Fibroblast of skin of right quadriceps (primary cell): Measurements from ENCODE around the gene GTF2H2C_2.
"Not testable (repeated sequence)": the region's sequence is repeated elsewhere in the genome, so short reads cannot be mapped to it uniquely, and the experiment has no call there.

ENCODE experiments used
- DNase-seq: peaks from one replicate; pipeline ENCODE4 v3.0.0-alpha.2; 2013

GTF2H2C_2 gene

DNA sequence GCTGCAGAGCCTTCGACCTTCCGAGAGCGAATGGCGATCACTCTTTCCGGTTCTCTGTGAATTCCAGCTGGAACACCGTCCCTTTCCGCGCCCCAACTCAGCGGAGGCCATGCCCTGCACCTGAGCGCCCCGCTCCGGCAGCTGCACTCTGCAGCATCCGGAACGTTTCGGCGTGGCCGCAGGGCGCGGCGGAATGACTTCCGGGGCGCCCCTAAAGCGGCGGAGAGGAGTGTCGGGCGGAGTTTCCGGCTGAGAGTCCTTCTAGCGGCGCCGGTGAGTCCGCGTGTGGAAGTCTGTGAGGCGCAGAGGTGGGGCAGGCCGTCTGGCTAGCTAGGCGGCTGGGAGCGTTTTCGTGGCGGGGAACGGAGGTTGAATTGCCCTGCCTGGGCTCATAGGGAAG is at the start of gene GTF2H2C_2:
GTF2H2C_2 (plus strand) TSS at position 252 of the 400 bp plus-strand sequence.
- DNase-seq: not testable (repeated sequence)

GRCh38 chr5:70400984-70401686 is 14.0 kb upstream of the GTF2H2C_2 start:
- DNase-seq: not testable (repeated sequence)

- DNase-seq: not testable (repeated sequence)
These were observed 6.2 kb downstream of the GTF2H2C_2 start for GRCh38 chr5:70421322-70421721.

DNA sequence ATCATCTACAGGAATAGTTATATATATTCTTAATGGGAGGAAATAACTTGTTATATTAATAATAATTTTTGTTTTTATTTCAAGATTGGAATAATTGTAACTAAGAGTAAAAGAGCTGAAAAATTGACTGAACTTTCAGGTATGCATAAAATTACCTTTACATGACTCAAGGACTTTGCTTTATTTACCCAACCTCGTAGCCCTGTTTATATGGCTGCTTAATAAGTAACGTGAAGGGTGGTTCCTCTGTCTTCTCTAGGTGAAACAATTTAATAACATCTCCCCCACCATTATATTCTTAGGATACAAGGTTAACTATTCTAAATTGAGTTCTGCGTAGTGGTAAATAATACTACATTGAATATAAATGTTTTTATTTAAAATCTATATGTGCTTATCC is 8.0 kb downstream of the GTF2H2C_2 start:
- DNase-seq: not testable (repeated sequence)

- not testable (repeated sequence) for DNase-seq
These were observed 23.4 kb downstream of the GTF2H2C_2 start for GRCh38 chr5:70438518-70438917.

DNA sequence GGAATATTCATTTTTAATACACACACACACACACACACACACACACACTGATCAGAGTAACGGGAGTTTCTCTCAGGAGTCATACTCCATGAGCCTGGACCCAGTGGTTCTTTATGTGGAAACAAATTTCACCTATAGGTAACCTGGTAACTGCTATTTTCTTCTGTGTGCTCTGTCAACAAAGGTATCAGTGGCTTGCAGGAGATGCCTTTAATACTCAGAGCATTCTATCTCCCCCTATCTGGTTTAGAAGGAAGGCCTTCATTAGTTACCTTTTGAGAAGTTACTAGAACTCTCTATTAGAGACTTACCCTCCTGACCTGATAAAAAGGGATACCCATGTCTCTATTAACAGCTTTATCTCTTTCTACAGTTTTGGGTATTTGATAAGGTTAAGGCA is 34.4 kb downstream of the GTF2H2C_2 start:
- not testable (repeated sequence) for DNase-seq

- not testable (repeated sequence) for DNase-seq
These were observed 36.2 kb downstream of the GTF2H2C_2 start for GRCh38 chr5:70451249-70451984.

GRCh38 chr5:70457093-70457492 is 41.9 kb downstream of the GTF2H2C_2 start:
- not testable (repeated sequence) for DNase-seq

GRCh38 chr5:70459188-70459587 is 44.0 kb downstream of the GTF2H2C_2 start:
- DNase-seq: not testable (repeated sequence)

DNA sequence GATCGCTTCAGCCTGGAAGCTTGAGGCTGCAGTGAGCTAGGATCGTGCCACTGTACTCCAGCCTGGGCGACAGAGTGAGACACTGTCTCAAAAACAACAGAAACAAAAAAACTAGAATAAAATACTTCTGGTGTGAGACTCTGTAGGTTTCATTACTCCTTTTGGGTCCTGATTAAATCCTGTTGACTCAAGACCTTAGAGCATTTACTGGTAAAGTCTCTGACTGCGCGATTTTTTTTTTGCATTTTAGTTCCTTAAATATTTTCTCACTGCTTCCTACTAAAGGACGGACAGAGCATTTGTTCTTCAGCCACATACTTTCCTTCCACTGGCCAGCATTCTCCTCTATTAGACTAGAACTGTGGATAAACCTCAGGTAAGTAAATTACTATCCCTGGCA is 46.8 kb downstream of the GTF2H2C_2 start:
- DNase-seq: not testable (repeated sequence)

GRCh38 chr5:70464019-70464637 is 49.0 kb downstream of the GTF2H2C_2 start:
- not testable (repeated sequence) for DNase-seq

DNA sequence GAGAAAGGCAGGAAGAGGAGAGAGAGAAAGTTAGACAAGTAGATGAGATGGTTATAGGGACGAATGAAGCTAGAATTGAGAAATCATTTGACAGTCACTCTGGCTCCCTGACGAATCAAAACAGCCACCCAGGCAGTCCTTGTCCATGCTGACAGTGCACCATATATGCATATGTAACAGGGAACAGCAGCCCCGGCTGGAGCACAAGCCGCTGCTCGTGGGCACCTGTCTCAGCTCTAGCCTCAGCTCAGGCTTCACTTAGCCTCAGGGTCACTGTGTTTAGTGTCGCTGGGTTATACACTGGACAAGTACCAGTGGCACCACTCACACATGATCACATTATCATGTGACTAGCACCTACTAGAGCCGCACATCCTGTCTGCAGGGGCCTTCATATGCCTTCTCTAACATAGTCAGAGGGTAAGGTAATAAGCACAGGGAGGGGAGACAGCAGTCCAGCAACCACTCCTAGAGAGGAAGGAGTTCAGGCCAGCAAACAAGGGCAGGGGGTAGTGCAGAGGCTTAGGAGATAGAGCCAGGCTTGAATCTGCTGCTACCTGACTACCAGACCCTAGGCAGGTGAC is 54.9 kb downstream of the GTF2H2C_2 start:
- DNase-seq: not testable (repeated sequence)
